T-helper 2 cell treated with Interferon-gamma antibody and Interleukin-4, amounts not matched to agents 100 ng/mL and 5 ng/mL, for 36 hours (primary cell): ENCODE data around the gene CAND1. TPM values are rescaled to one million over a fixed set of nuclear protein-coding genes. Genes with fewer than 3 reads are reported as not detected.
"Not testable (repeated sequence)": the region's sequence is repeated elsewhere in the genome, so short reads cannot be mapped to it uniquely, and the experiment has no call there.

Experiments used
- intact Hi-C: fragments of 100-400 bp; cut with micrococcal nuclease; formaldehyde crosslinking; loops from one replicate; pipeline ENCODE4 v1.15.1; 2023
- total RNA-seq: library from RNA; stranded (reverse); gene quantifications from 2 replicates; pipeline ENCODE4 v1.2.3, GENCODE V29; 2022

The CAND1 gene
- total RNA-seq, 1 donor from 2014 or later, result 157 TPM

GRCh38 chr12:67339530-67339929 is 70.4 kb downstream of the CAND1 start:
- intact Hi-C loops, result no loop called here

GRCh38 chr12:67341086-67341485 is 71.9 kb downstream of the CAND1 start:
- intact Hi-C loops, result not testable (repeated sequence)

- intact Hi-C loops, result no loop called here
Observed at GRCh38 chr12:67344979-67345710, 76.0 kb downstream of the CAND1 start.

- intact Hi-C loops, result no loop called here
Observed at GRCh38 chr12:67348683-67349082, 79.5 kb downstream of the CAND1 start.

- intact Hi-C loops, result loop anchor here (10.0 kb wide), 1 partner anchor 962 kb away; no protein-coding TSS in a partner anchor
Observed at GRCh38 chr12:67352682-67353081, 83.5 kb downstream of the CAND1 start.

GRCh38 chr12:67354322-67354721 is 85.2 kb downstream of the CAND1 start:
- intact Hi-C loops, result loop anchor here (10.0 kb wide), 1 partner anchor 960 kb away; no protein-coding TSS in a partner anchor

GRCh38 chr12:67354966-67355365 is 85.8 kb downstream of the CAND1 start:
- intact Hi-C loops, result loop anchor here (5.0 to 10.0 kb wide), 4 partner anchors 87 to 960 kb away; no protein-coding TSS in a partner anchor

- intact Hi-C loops, result loop anchor here (1.0 to 10.0 kb wide), 5 partner anchors 87 to 959 kb away; no protein-coding TSS in a partner anchor
Observed at GRCh38 chr12:67355428-67356379, 86.5 kb downstream of the CAND1 start.

- intact Hi-C loops, result loop anchor here (1.0 to 10.0 kb wide), 5 partner anchors 86 to 958 kb away; no protein-coding TSS in a partner anchor
Observed at GRCh38 chr12:67356380-67356774, 87.2 kb downstream of the CAND1 start.

- intact Hi-C loops, result loop anchor here (5.0 to 10.0 kb wide), 4 partner anchors 85 to 957 kb away; no protein-coding TSS in a partner anchor
Observed at GRCh38 chr12:67357376-67358125, 88.4 kb downstream of the CAND1 start.

- intact Hi-C loops, result loop anchor here (5.0 to 10.0 kb wide), 4 partner anchors 83 to 956 kb away; no protein-coding TSS in a partner anchor
Observed at GRCh38 chr12:67358781-67359338, 89.7 kb downstream of the CAND1 start.

GRCh38 chr12:67362526-67362925 is 93.4 kb downstream of the CAND1 start:
- intact Hi-C loops, result no loop called here

GRCh38 chr12:67364228-67364627 is 95.1 kb downstream of the CAND1 start:
- intact Hi-C loops, result no loop called here

GRCh38 chr12:67365131-67365530 is 96.0 kb downstream of the CAND1 start:
- intact Hi-C loops, result no loop called here

- intact Hi-C loops, result no loop called here
Observed at GRCh38 chr12:67367843-67368242, 98.7 kb downstream of the CAND1 start.
